NOMO-1 treated with dmso at 0.1 percent for 144 hours (cell line): ENCODE measurements around the gene SOX5.
"Not testable (repeated sequence)": the region's sequence is repeated elsewhere in the genome, so short reads cannot be mapped to it uniquely, and the experiment has no call there.

ENCODE experiments used
- DNase-seq: peaks from one replicate; lab custom pipeline; 2025; ENCODE audit not compliant: unreplicated experiment; lab: John Stamatoyannopoulos, UW

SOX5 gene

GRCh38 chr12:23555180-23555824 lies 394.2 kb downstream of the SOX5 start:
- DNase-seq: no peak

- no peak for DNase-seq
Observed at GRCh38 chr12:23552417-23552816, 397.1 kb downstream of the SOX5 start.

- DNase-seq: no peak
Observed at GRCh38 chr12:23550753-23551152, 398.7 kb downstream of the SOX5 start.

GRCh38 chr12:23548742-23549141 lies 400.7 kb downstream of the SOX5 start:
- DNase-seq: no peak

- DNase-seq: no peak
Observed at GRCh38 chr12:23546756-23547155, 402.7 kb downstream of the SOX5 start.

- DNase-seq: no peak
Observed at GRCh38 chr12:23543767-23544166, 405.7 kb downstream of the SOX5 start.

- no peak for DNase-seq
Observed at GRCh38 chr12:23542187-23542586, 407.3 kb downstream of the SOX5 start.

- no peak for DNase-seq
Observed at GRCh38 chr12:23540572-23540971, 408.9 kb downstream of the SOX5 start.

- DNase-seq: no peak
Observed at GRCh38 chr12:23536293-23536692, 413.2 kb downstream of the SOX5 start.

- DNase-seq: no peak
Observed at GRCh38 chr12:23535441-23535840, 414.0 kb downstream of the SOX5 start.

- no peak for DNase-seq
Observed at GRCh38 chr12:23534196-23534595, 415.3 kb downstream of the SOX5 start.

GRCh38 chr12:23533699-23534098 lies 415.8 kb downstream of the SOX5 start:
- DNase-seq: no peak

GRCh38 chr12:23533265-23533664 lies 416.2 kb downstream of the SOX5 start:
- DNase-seq: no peak

GRCh38 chr12:23528316-23528715 lies 421.2 kb downstream of the SOX5 start:
- DNase-seq: no peak

- DNase-seq: no peak
Observed at GRCh38 chr12:23525450-23526072, 423.9 kb downstream of the SOX5 start.

GRCh38 chr12:23523339-23523738 lies 426.1 kb downstream of the SOX5 start:
- DNase-seq: no peak

GRCh38 chr12:23519444-23519843 lies 430.0 kb downstream of the SOX5 start:
- not testable (repeated sequence) for DNase-seq

GRCh38 chr12:23515785-23516184 lies 433.7 kb downstream of the SOX5 start:
- not testable (repeated sequence) for DNase-seq

- DNase-seq: no peak
Observed at GRCh38 chr12:23510484-23510883, 439.0 kb downstream of the SOX5 start.

- DNase-seq: not testable (repeated sequence)
Observed at GRCh38 chr12:23509832-23510231, 439.6 kb downstream of the SOX5 start.

- DNase-seq: not testable (repeated sequence)
Observed at GRCh38 chr12:23507785-23508184, 441.7 kb downstream of the SOX5 start.

GRCh38 chr12:23505736-23506135 lies 443.7 kb downstream of the SOX5 start:
- DNase-seq: not testable (repeated sequence)
